ENCODE results near the gene FABP1. TPM values are rescaled to one million over a fixed set of nuclear protein-coding genes. Genes with fewer than 3 reads are reported as not detected.

Gene FABP1
- total and polyA plus RNA-seq, 7 donors: 0.52 to 4.5 (median 0.89) TPM; not detected in 2

GRCh38 chr2:88087763-88088162 lies 40.1 kb downstream of the FABP1 start:
- no peaks in the 10 kb centered on the region for H3K27me3 ChIP-seq (ENCODE audit: insufficient read depth in 3 of 3, low read length in 2 of 3)
- no peak for ATAC-seq
- no peak for TF ChIP-seq CTCF (IDR thresholded peaks at IDR 0.05)
- H3K36me3 ChIP-seq (ENCODE audit: insufficient read depth in 1 of 2, low read depth in 1 of 2): peaks cover under 1 to 85% of the 10 kb centered on the region in 2 donors
- 89 to 90% (median 89%) methylated on average over 17 of the region's 17 CpGs for WGBS, 3 donors
- no peak overlapping the region for H3K27ac ChIP-seq
- DNase-seq: no peak
- H3K9me3 ChIP-seq: no peaks in the 10 kb centered on the region
- intact Hi-C loops (cut with DNase I): no loop called here
- no peak overlapping the region for H3K4me3 ChIP-seq
- H3K4me1 ChIP-seq: peaks cover 6% of the 10 kb centered on the region

- intact Hi-C loops (cut with DNase I): no loop called here
- H3K4me3 ChIP-seq: no peak overlapping the region
- no peak for TF ChIP-seq CTCF (IDR thresholded peaks at IDR 0.05)
- H3K27ac ChIP-seq: no peak overlapping the region
- WGBS, 3 donors: 92 to 97% (median 95%) methylated on average over 2 of the region's 2 CpGs
- no peak for ATAC-seq
- H3K9me3 ChIP-seq: no peaks in the 10 kb centered on the region
- peaks cover 0 to 79% of the 10 kb centered on the region in 2 donors for H3K36me3 ChIP-seq (ENCODE audit: insufficient read depth in 1 of 2, low read depth in 1 of 2)
- DNase-seq: no peak
- peaks cover 11% of the 10 kb centered on the region for H3K4me1 ChIP-seq
- H3K27me3 ChIP-seq (ENCODE audit: insufficient read depth in 3 of 3, low read length in 2 of 3): no peaks in the 10 kb centered on the region
Measured at GRCh38 chr2:88087073-88087472, 40.8 kb downstream of the FABP1 start.

DNA sequence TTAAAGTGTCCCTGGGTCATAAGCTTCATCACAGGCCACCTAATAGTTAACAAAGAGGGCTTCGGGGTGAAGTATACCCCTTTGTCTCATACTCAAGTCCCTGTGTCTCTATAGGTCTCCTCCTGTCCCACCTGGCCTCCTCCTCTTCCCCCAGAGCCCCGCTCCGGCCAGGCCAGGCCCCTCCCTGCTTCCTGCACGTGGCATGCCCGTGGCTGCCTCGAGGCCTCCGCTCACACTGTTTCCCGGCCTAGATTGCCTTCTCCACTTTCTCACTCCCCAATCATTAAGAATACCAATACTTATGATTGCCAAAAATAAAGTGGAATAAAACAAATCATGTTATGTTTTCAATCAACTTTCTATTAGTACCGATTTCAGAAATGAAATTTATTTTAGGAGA lies 41.5 kb downstream of the FABP1 start:
- no peak overlapping the region for H3K4me3 ChIP-seq
- H3K27me3 ChIP-seq (ENCODE audit: insufficient read depth in 3 of 3, low read length in 2 of 3): no peaks in the 10 kb centered on the region
- H3K27ac ChIP-seq: peak overlapping the region; percentile 10
- 71 to 79% (median 73%) methylated on average over 9 of the region's 9 CpGs for WGBS, 3 donors
- H3K4me1 ChIP-seq: peaks cover 17% of the 10 kb centered on the region
- ATAC-seq (peak in 1 of 4 donors; percentile 40), DNase-seq (no peak)
- H3K9me3 ChIP-seq: no peaks in the 10 kb centered on the region
- H3K36me3 ChIP-seq (ENCODE audit: insufficient read depth in 1 of 2, low read depth in 1 of 2): peaks cover 0 to 72% of the 10 kb centered on the region in 2 donors
- intact Hi-C loops (cut with DNase I): no loop called here
- no peak for TF ChIP-seq CTCF (IDR thresholded peaks at IDR 0.05)

GRCh38 chr2:88085602-88086001 lies 42.3 kb downstream of the FABP1 start:
- peaks cover 25% of the 10 kb centered on the region for H3K4me1 ChIP-seq
- no peak for TF ChIP-seq CTCF (IDR thresholded peaks at IDR 0.05)
- H3K27ac ChIP-seq: peak overlapping the region; percentile 19
- H3K36me3 ChIP-seq (ENCODE audit: insufficient read depth in 1 of 2, low read depth in 1 of 2): peaks cover 0 to 64% of the 10 kb centered on the region in 2 donors
- intact Hi-C loops (cut with DNase I): no loop called here
- no peaks in the 10 kb centered on the region for H3K9me3 ChIP-seq
- WGBS, 3 donors: 47 to 64% (median 58%) methylated on average over 5 of the region's 5 CpGs
- ATAC-seq: peak; percentile 20 to 77 (median 48)
- H3K27me3 ChIP-seq (ENCODE audit: insufficient read depth in 3 of 3, low read length in 2 of 3): no peaks in the 10 kb centered on the region
- DNase-seq: no peak
- H3K4me3 ChIP-seq: no peak overlapping the region

GRCh38 chr2:88085099-88085498 lies 42.8 kb downstream of the FABP1 start:
- peaks cover 0 to 59% of the 10 kb centered on the region in 2 donors for H3K36me3 ChIP-seq (ENCODE audit: insufficient read depth in 1 of 2, low read depth in 1 of 2)
- H3K9me3 ChIP-seq: no peaks in the 10 kb centered on the region
- peak overlapping the region; percentile 19 for H3K27ac ChIP-seq
- TF ChIP-seq CTCF (IDR thresholded peaks at IDR 0.05): no peak
- H3K27me3 ChIP-seq (ENCODE audit: insufficient read depth in 3 of 3, low read length in 2 of 3): no peaks in the 10 kb centered on the region
- intact Hi-C loops (cut with DNase I): no loop called here
- peaks cover 25% of the 10 kb centered on the region for H3K4me1 ChIP-seq
- WGBS, 3 donors: 95 to 100% (median 97%) methylated on average over 2 of the region's 2 CpGs
- no peak overlapping the region for H3K4me3 ChIP-seq
- no peak for DNase-seq
- ATAC-seq: no peak
